ENCODE results near the gene PAX2. TPM values are rescaled to one million over a fixed set of nuclear protein-coding genes. Genes with fewer than 3 reads are reported as not detected.

PAX2 gene
- polyA plus RNA-seq, 3 donors: not detected

- no peaks in the 10 kb centered on the region for H4K20me1 ChIP-seq (ENCODE audit: insufficient read depth, low read length)
- peak; percentile 17 to 63 (median 24) for DNase-seq
- Mint-ChIP-seq H3K9me3 (peaks cover 0 to 28% (median 7%) of the 10 kb centered on the region in 7 donors), H3K4me1 (peaks cover 7% of the 10 kb centered on the region), H3K27ac (no peak overlapping the region), H3K4me3 (peak overlapping the region in 1 of 2 donors; percentile 81), H3K27me3 (ENCODE audit: low read depth in 3 of 3) (peaks cover 90 to 99% (median 94%) of the 10 kb centered on the region in 3 donors), H3K36me3 (peaks cover 0 to 8% of the 10 kb centered on the region in 2 donors)
- no peaks in the 10 kb centered on the region for H3K4me1 ChIP-seq (ENCODE audit: control insufficient read depth in 1 of 2, insufficient read depth in 2 of 2, low read length in 2 of 2)
- no peak overlapping the region for H2AFZ ChIP-seq (ENCODE audit: insufficient read depth, low read depth, low read length, poor library complexity, severe bottlenecking)
- H3K27me3 ChIP-seq (ENCODE audit: control insufficient read depth in 2 of 2, insufficient read depth in 2 of 2, low read length in 2 of 2): peaks cover 79 to 93% of the 10 kb centered on the region in 2 donors
- no peaks in the 10 kb centered on the region for H3K79me2 ChIP-seq (ENCODE audit: insufficient read depth, low read length)
- no peak overlapping the region for H3K4me3 ChIP-seq (replicated peaks in 1 of 3; ENCODE audit: low read depth in 2 of 3, low read length in 3 of 3)
- H3K36me3 ChIP-seq (replicated peaks in 1 of 2; ENCODE audit: control insufficient read depth in 1 of 2, insufficient read depth in 2 of 2, low read length in 2 of 2): no peaks in the 10 kb centered on the region
- 0% methylated on average over 14 of the region's 16 CpGs for WGBS (ENCODE audit: insufficient coverage)
- peaks cover 0 to 38% of the 10 kb centered on the region in 2 donors for H3K9me3 ChIP-seq (replicated peaks in 1 of 2; ENCODE audit: control insufficient read depth in 1 of 2, insufficient read depth in 1 of 2, low read length in 2 of 2)
- H3K27ac ChIP-seq (ENCODE audit: low read depth in 1 of 2, low read length in 2 of 2): no peak overlapping the region
- TF ChIP-seq CTCF (IDR thresholded peaks at IDR 0.05): peak; percentile 67
- H3K9ac ChIP-seq (ENCODE audit: insufficient read depth, low read length, poor library complexity, severe bottlenecking): no peak overlapping the region
- no peak overlapping the region for H3K4me2 ChIP-seq (replicated peaks; ENCODE audit: extremely low read depth, low read length, poor library complexity, severe bottlenecking)
- intact Hi-C loops (cut with micrococcal nuclease): loop anchor here (2.0 to 10.0 kb wide), 2 partner anchors 79 to 183 kb away; no protein-coding TSS in a partner anchor
These were observed 1.7 kb upstream of the PAX2 start for GRCh38 chr10:100743626-100744135.

GRCh38 chr10:100744136-100744986, 1.0 kb upstream of the PAX2 start:
- no peaks in the 10 kb centered on the region for H3K4me1 ChIP-seq (ENCODE audit: control insufficient read depth in 1 of 2, insufficient read depth in 2 of 2, low read length in 2 of 2)
- peaks cover 85 to 93% of the 10 kb centered on the region in 2 donors for H3K27me3 ChIP-seq (ENCODE audit: control insufficient read depth in 2 of 2, insufficient read depth in 2 of 2, low read length in 2 of 2)
- peaks cover 0 to 34% of the 10 kb centered on the region in 2 donors for H3K9me3 ChIP-seq (replicated peaks in 1 of 2; ENCODE audit: control insufficient read depth in 1 of 2, insufficient read depth in 1 of 2, low read length in 2 of 2)
- WGBS (ENCODE audit: insufficient coverage): 2% methylated on average over 62 of the region's 65 CpGs
- H3K79me2 ChIP-seq (ENCODE audit: insufficient read depth, low read length): no peaks in the 10 kb centered on the region
- no peak overlapping the region for H3K4me3 ChIP-seq (replicated peaks in 1 of 3; ENCODE audit: low read depth in 2 of 3, low read length in 3 of 3)
- Mint-ChIP-seq H3K36me3 (peaks cover 0 to 10% of the 10 kb centered on the region in 2 donors), H3K9me3 (peaks cover 0 to 28% (median 7%) of the 10 kb centered on the region in 7 donors), H3K27me3 (ENCODE audit: low read depth in 3 of 3) (peaks cover 90 to 99% (median 94%) of the 10 kb centered on the region in 3 donors), H3K4me3 (peak overlapping the region in 1 of 2 donors; percentile 81), H3K27ac (no peak overlapping the region), H3K4me1 (peaks cover 7% of the 10 kb centered on the region)
- intact Hi-C loops (cut with micrococcal nuclease): loop anchor here in 1 of 2 donors (10.0 kb wide), 1 partner anchor 80 kb away; no protein-coding TSS in a partner anchor
- H2AFZ ChIP-seq (ENCODE audit: insufficient read depth, low read depth, low read length, poor library complexity, severe bottlenecking): no peak overlapping the region
- H4K20me1 ChIP-seq (ENCODE audit: insufficient read depth, low read length): no peaks in the 10 kb centered on the region
- no peaks in the 10 kb centered on the region for H3K36me3 ChIP-seq (replicated peaks in 1 of 2; ENCODE audit: control insufficient read depth in 1 of 2, insufficient read depth in 2 of 2, low read length in 2 of 2)
- TF ChIP-seq CTCF (IDR thresholded peaks at IDR 0.05): no peak
- H3K9ac ChIP-seq (ENCODE audit: insufficient read depth, low read length, poor library complexity, severe bottlenecking): no peak overlapping the region
- H3K4me2 ChIP-seq (replicated peaks; ENCODE audit: extremely low read depth, low read length, poor library complexity, severe bottlenecking): no peak overlapping the region
- no peak for DNase-seq
- H3K27ac ChIP-seq (ENCODE audit: low read depth in 1 of 2, low read length in 2 of 2): no peak overlapping the region

Data from CD14-positive monocyte (primary cell).